MM.1S (cell line): Measurements from ENCODE around the gene ANKRD44.

Experiments used
- CTCF ChIP-seq: fragments of 300-600 bp; sonication (generic); IDR thresholded peaks from 2 replicates; pipeline ENCODE4 v1.5.1; 2016; ENCODE audit warnings: antibody characterized with exemption, low read length, mixed read lengths
- EZH2 ChIP-seq: fragments of 300-600 bp; sonication (generic); optimal IDR thresholded peaks from 2 replicates; pipeline ENCODE3; 2017; ENCODE audit warnings: low read depth, mild to moderate bottlenecking, antibody characterized with exemption, low read length, mixed read lengths
- EZH2phosphoT487 ChIP-seq: fragments of 300-600 bp; sonication (generic); IDR thresholded peaks from 2 replicates; pipeline ENCODE4 v1.6.1; 2018; ENCODE audit warnings: antibody characterized with exemption, low read length

DNA sequence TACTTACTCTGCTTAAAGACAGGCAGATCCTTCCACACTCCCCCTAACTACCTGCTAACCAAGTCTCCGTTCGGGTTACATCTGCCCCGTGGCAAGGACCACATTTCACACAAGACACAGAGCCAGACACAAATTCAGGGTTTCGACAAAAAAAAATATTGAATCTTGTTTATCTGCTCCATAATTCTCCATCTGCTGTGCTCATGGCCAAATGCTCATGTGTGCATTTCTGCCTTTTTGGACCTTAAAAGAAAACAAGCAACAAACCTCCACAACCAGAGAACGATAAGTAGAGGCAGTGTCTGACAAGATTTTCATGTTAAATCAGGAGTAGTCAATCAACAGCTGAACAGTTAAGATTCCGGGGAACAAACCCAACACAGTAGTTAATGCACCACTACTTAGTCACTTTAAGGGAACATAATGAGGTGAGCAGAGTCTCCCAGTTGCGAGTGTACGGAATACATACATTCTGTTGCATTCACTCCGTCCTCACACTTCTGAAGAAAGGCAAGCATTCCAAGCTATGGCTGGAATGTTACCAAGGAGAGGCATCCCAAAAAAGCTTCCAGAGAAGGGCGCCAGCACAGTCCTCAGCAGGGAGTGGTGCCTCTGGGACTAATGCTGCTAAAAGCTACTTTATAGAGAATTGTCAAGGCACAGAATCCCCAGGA is 121.0 kb downstream of the ANKRD44 start:
- TF ChIP-seq CTCF (no peak), EZH2phosphoT487 (no peak), EZH2 (no peak)
